Psoas muscle (tissue), 8 donors: ENCODE data around the gene AHSA1. TPM values are rescaled to one million over a fixed set of nuclear protein-coding genes. Genes with fewer than 3 reads are reported as not detected.
A peak's percentile ranks its signal among the peaks of the same experiment; 100 is the strongest.

Experiments
- ATAC-seq, 4 donors: fragments of 200-7000 bp; cut with Tn5 transposase; one replicate each; pipeline ENCODE4 v1.9.1; 2020; ENCODE audit warnings: moderate library complexity in 3 of 4, mild to moderate bottlenecking in 2 of 4
- DNase-seq, 2 donors: peaks; one replicate each; pipeline ENCODE4 v3.0.0-alpha.2; 2020
- H3K27ac ChIP-seq: fragments of 200-600 bp; one replicate; pipeline ENCODE4 v1.8.0; 2022
- H3K27me3 ChIP-seq, 3 donors: fragments of 200-600 bp in 1 of 3; one replicate each; pipeline versions ENCODE4 v1.6.1 to v1.8.0; 2013 to 2022; ENCODE audit warnings: low read length in 2 of 3, mild to moderate bottlenecking in 2 of 3, moderate library complexity in 1 of 3; ENCODE audit not compliant: insufficient read depth in 3 of 3
- H3K36me3 ChIP-seq, 2 donors: fragments of 200-600 bp in 1 of 2; one replicate each; pipeline versions ENCODE4 v1.6.1 to v1.8.0; 2013 to 2022; ENCODE audit warnings: low read depth in 1 of 2, mild to moderate bottlenecking in 1 of 2, moderate library complexity in 1 of 2; ENCODE audit not compliant: insufficient read depth in 1 of 2
- H3K4me1 ChIP-seq: fragments of 200-600 bp; one replicate; pipeline ENCODE4 v1.8.0; 2022
- H3K4me3 ChIP-seq: fragments of 200-600 bp; one replicate; pipeline ENCODE4 v1.8.0; 2022; ENCODE audit warnings: mild to moderate bottlenecking
- H3K9me3 ChIP-seq: fragments of 200-600 bp; one replicate; pipeline ENCODE4 v1.8.0; 2022
- WGBS, 3 donors: extraction: QIAGEN DNeasy Blood & Tissue Kit; methylation state at CpG; one replicate each; pipeline versions ENCODE4 v1.1.6 to v1.1.7; 2013; 5-methylcytosine and 5-hydroxymethylcytosine counted together
- intact Hi-C, 2 donors: fragments of 100-400 bp; cut with DNase I; formaldehyde crosslinking; loops; one replicate each; pipeline versions ENCODE4 v1.11.0 to v1.14.2; 2022
- polyA plus RNA-seq, 3 donors: library from polyadenylated mRNA; stranded (reverse); fragments of 200-250 nt; gene quantifications; one replicate each; pipeline ENCODE4 v1.2.3, GENCODE V29; 2013
- total RNA-seq, 4 donors: library from RNA; stranded (reverse); fragmentation: NEBNext Ultra II Directional in 2 of 4; extraction: Animal tissue kit (Norgen Biotek cat#: 25700) in 2 of 4; gene quantifications; one replicate each; pipeline versions ENCODE4 v1.2.1 to v1.2.4, GENCODE V29; 2021 to 2023
- TF ChIP-seq, protein P1 (sequence below): fragments of 200-600 bp; IDR thresholded peaks from one replicate; pipeline ENCODE4 v1.8.0; 2022; ENCODE audit warnings: antibody characterized with exemption
- donor health status: healthy with polysubstance abuse.
- donor health status: DM: no; HTN: no; CAD: no; lungs with moderate emphysema.
- donor health status: Bipolar disorder and iron deficiency.
- donor health status: healthy.
- donor health status: DM: yes; HTN: yes; CAD: no.
- donor health status: DM: no; HTN: no; CAD: no.
- donor health status: DM: no; HTN: no; CAD: no.
- donor health status: DM: yes; HTN: yes; CAD: no.

AHSA1 gene
- total and polyA plus RNA-seq, 7 donors: 180 to 271 (median 206) TPM

DNA sequence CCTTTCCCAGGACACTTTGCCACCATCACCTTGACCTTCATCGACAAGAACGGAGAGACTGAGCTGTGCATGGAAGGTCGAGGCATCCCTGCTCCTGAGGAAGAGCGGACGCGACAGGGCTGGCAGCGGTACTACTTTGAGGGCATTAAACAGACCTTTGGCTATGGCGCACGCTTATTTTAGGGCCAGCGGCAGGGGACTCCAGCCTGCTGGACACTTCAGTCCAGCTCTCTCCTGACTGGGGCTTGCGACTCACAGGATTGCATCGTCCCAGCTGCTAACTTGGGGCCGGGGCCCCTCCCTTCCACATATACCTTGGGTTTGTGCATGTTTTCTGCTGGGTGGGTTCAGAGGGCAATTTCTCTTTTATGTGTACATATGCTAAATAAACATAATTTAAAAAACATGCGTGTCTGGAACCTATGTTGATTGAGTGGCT, 11.2 kb downstream of the AHSA1 start:
- ATAC-seq: no peak
- TF ChIP-seq, protein P1, sequence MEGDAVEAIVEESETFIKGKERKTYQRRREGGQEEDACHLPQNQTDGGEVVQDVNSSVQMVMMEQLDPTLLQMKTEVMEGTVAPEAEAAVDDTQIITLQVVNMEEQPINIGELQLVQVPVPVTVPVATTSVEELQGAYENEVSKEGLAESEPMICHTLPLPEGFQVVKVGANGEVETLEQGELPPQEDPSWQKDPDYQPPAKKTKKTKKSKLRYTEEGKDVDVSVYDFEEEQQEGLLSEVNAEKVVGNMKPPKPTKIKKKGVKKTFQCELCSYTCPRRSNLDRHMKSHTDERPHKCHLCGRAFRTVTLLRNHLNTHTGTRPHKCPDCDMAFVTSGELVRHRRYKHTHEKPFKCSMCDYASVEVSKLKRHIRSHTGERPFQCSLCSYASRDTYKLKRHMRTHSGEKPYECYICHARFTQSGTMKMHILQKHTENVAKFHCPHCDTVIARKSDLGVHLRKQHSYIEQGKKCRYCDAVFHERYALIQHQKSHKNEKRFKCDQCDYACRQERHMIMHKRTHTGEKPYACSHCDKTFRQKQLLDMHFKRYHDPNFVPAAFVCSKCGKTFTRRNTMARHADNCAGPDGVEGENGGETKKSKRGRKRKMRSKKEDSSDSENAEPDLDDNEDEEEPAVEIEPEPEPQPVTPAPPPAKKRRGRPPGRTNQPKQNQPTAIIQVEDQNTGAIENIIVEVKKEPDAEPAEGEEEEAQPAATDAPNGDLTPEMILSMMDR: no peak
- Histone ChIP-seq H3K4me1 (no peaks in the 10 kb centered on the region), H3K36me3 (peaks cover 18 to 61% of the 10 kb centered on the region in 2 donors), H3K4me3 (no peak overlapping the region), H3K27ac (no peak overlapping the region), H3K9me3 (no peaks in the 10 kb centered on the region), H3K27me3 (no peaks in the 10 kb centered on the region)
- no peak for DNase-seq
- 87 to 89% (median 89%) methylated on average over 14 of the region's 14 CpGs for WGBS, 3 donors
- intact Hi-C loops: no loop called here

DNA sequence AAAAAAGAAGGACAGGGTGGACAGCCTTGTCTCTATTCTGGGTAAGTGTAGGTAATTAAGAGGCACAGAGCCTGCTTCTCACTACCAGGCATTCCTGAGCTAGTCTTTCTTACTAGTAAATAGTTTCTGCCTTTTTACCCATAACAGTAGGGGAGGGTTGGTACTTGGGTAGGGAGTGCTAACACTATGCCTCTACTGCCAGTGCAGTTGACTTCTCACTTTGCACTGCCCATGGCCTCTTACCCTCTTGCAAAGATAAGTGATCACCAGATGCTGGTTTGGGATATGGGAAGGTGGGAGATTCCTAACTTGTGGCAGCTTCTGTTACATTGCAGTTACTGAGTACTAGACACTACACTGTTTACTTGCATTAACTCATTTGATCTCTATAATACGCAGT, 11.6 kb downstream of the AHSA1 start:
- TF ChIP-seq, protein P1: no peak
- H3K4me1 ChIP-seq: no peaks in the 10 kb centered on the region
- H3K9me3 ChIP-seq: no peaks in the 10 kb centered on the region
- ATAC-seq (no peak), DNase-seq (no peak)
- 83 to 94% (median 90%) methylated on average over 1 of the region's 1 CpG for WGBS, 3 donors
- peaks cover 18 to 57% of the 10 kb centered on the region in 2 donors for H3K36me3 ChIP-seq
- H3K27me3 ChIP-seq: no peaks in the 10 kb centered on the region
- no peak overlapping the region for H3K4me3 ChIP-seq
- no peak overlapping the region for H3K27ac ChIP-seq
- intact Hi-C loops: no loop called here

DNA sequence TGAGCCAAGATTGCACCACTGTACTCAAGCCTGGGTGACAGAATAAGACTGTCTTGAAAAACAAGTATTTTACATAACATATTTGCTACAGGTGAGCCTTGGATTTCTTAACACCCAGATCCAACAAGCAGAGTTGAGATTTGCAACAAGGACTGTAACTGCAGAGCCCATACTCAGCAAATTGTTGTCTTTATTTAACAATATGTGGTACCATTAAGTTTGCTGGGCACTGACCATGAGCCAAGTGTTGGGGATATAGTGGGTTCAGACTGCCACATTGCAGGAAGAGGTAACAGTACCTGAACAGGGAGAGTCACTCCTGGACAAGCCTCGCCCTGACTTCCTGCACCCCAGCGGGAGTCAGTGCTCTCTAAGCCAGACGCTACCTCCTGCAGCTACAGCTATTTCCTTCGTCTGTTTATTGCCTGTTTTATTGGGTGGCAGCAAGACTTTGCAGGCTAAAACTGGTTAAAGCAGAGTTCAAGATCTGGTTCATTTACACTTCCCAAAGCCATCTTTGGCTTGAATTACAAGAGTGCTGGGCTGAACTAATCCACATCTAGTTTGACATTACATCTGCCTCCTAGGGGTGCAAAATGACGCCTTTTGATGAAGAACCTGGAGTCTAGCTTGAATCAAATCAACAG, 12.5 kb downstream of the AHSA1 start:
- no peak for DNase-seq
- Histone ChIP-seq H3K9me3 (no peaks in the 10 kb centered on the region), H3K36me3 (peaks cover 17 to 49% of the 10 kb centered on the region in 2 donors), H3K27me3 (no peaks in the 10 kb centered on the region), H3K27ac (no peak overlapping the region), H3K4me1 (no peaks in the 10 kb centered on the region), H3K4me3 (no peak overlapping the region)
- TF ChIP-seq, protein P1: no peak
- ATAC-seq: peak in 1 of 4 donors; percentile 35
- intact Hi-C loops: no loop called here
- WGBS, 3 donors: 64 to 74% (median 68%) methylated on average over 5 of the region's 5 CpGs

DNA sequence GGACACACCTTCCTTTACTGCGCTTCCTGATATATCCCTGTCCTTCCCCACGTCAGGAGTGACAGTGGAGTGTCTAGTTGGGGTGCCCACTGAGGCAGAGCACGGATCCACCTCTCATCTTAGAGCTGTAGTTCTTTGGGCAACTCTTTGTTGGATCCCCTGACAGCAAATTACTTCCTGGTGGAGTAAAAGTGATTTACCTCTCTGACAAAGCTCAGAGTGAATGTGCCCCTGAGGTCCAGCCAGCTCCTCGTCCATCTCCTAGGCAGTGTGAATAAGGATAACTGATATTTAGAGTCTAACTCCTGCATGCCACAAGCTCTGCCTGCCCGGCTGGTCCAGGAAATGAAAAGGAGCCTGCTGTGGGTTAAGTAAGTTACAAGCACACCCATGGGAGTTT, 16.0 kb downstream of the AHSA1 start:
- no peaks in the 10 kb centered on the region for H3K27me3 ChIP-seq
- no peak overlapping the region for H3K4me3 ChIP-seq
- intact Hi-C loops: no loop called here
- DNase-seq: no peak
- TF ChIP-seq, protein P1: no peak
- H3K4me1 ChIP-seq: no peaks in the 10 kb centered on the region
- no peak overlapping the region for H3K27ac ChIP-seq
- 51 to 66% (median 54%) methylated on average over 5 of the region's 5 CpGs for WGBS, 3 donors
- no peaks in the 10 kb centered on the region for H3K9me3 ChIP-seq
- no peak for ATAC-seq
- H3K36me3 ChIP-seq: peaks cover 3 to 14% of the 10 kb centered on the region in 2 donors
